GM19463 (cell line): ENCODE data around the gene RNF123.
"Not testable (repeated sequence)": the region's sequence is repeated elsewhere in the genome, so short reads cannot be mapped to it uniquely, and the experiment has no call there.

Experiments used
- ATAC-seq: cut with Tn5 transposase; IDR thresholded peaks from one replicate; pipeline ENCODE4 v1.9.1; 2021; ENCODE audit warnings: mild to moderate bottlenecking, moderate library complexity; ENCODE audit not compliant: unreplicated experiment

Gene RNF123

DNA sequence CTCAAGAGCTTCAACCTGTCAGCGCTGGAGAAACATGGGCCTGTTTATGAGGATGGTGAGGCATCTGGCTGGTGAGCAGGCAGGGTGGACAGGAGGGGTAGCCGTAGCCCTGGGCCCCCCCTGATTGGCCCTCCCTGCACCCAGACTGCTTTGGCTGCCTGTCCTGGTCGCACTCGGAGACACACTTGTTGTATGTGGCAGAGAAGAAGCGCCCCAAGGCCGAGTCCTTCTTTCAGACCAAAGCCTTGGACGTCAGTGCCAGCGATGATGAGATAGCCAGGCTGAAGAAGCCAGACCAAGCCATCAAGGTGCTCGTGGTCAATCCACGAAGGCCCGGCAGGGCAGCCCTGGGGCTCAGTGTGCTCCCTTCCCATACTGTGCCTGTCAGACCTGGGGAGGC is 13.4 kb upstream of the RNF123 start:
- ATAC-seq: no peak

DNA sequence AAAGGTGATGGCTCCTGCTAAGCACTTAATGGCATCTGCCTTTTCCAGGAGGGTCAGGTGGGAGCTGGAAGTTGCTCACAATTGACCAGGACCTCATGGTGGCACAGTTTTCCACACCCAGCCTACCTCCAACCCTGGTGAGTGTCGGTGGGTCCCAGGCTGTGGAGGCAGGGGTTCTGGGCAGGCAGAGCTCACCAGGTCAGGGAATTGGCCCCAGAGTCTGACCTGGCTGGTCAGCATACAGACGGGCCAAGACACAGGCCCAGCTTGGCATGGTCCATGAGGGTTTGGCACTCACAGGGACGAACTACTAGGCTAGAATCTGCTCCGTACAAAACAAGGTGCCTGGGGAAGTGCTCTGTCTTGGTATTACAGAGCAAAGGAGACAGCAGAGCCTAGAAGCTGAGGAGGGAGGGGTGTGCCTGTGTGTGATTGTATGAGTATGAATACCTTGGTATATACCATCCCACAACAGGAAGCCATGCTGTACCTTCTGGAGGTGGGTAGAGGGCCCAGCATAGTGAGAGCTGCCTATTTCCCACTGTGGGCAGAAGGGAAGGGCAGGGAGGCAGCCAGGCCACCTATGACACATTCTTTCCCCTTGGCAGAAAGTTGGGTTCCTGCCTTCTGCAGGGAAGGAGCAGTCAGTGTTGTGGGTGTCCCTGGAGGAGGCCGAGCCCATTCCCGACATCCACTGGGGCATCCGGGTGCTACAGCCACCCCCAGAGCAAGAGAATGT is 8.7 kb upstream of the RNF123 start:
- ATAC-seq: no peak

DNA sequence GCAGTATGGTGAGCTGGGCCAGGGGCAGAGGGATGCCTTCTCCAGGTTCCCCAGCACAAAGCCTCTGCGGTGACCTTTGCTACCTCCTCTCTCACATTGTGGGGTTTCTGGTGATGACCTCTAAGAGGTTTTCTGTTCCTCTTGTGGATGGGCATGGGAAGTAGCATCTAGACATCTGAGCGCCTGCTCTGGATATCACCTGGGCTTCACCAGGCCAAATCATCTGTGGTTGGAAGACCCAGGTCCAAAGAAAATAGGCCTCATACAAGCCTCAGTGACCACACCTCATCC is 8.2 kb upstream of the RNF123 start:
- no peak for ATAC-seq

DNA sequence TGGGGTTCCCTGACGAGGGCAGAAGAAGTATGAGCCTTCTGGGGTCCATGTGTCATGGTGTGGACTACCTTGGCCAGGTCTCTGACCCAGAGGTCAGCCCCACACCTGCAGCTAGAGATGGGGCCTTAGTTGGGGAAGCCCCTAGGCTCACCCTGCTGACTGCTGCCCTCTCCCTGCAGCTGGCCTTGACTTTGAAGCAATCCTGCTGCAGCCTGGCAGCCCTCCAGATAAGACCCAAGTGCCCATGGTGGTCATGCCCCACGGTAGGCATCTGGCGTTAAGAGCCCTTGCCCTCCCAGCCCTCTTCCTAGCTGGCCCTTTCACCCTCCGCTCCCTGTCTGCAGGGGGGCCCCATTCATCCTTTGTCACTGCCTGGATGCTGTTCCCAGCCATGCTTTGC is 7.8 kb upstream of the RNF123 start:
- ATAC-seq: no peak

DNA sequence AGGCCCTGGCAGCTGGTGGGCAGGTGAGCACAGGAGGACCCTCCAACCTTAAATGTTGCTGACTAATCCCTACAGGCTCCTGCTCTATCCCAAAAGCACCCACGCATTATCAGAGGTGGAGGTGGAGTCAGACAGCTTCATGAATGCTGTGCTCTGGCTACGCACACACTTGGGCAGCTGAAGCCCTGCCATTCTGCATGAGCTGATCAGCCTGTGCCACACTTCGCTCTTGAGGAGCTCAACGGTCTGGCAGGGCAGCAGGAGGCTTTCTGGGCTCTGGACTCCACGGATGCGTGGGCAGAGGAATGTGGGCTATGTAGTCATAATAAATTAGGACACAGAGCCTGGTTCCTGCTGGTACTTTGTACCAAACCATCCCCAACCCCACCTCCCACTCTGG is 6.2 kb upstream of the RNF123 start:
- ATAC-seq: no peak

DNA sequence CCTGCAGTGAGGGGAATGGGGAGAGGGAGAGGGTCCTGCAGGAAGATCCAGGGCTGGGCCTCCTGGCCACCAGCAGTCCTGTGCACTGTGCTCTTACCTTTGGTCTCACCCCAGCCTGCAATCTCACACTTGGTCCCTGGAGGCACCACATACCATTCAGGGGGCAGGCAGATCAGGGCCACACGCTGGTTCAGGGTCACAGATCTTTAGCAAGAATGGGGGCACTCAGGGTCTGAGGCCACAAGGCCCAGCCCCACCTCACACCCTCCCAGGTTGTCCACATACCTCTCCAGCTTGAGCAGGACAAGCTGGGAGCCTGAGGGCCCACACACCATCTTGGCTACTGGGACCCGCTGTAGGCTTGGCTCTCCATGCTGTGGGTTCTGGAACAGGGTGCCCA is 4.9 kb upstream of the RNF123 start:
- not testable (repeated sequence) for ATAC-seq

DNA sequence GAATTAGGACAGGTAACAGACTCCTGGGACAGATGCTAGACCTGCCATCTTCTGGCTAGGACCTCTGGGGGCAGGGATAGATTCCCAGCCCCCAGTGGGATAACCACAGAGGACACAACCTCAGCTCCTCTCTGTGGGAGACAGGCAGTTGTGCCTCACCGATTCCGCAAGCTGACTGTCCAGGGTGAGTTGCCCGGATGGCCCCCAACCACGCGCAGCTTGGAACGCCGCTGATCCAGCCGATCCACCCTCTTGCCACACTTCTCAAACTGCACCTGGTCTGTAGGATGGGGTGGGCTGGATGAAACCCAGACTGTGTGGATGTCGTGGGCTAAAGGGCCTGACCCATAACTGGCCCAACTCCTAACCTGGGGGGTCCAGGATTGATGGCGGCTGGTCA is 4.3 kb upstream of the RNF123 start:
- not testable (repeated sequence) for ATAC-seq

DNA sequence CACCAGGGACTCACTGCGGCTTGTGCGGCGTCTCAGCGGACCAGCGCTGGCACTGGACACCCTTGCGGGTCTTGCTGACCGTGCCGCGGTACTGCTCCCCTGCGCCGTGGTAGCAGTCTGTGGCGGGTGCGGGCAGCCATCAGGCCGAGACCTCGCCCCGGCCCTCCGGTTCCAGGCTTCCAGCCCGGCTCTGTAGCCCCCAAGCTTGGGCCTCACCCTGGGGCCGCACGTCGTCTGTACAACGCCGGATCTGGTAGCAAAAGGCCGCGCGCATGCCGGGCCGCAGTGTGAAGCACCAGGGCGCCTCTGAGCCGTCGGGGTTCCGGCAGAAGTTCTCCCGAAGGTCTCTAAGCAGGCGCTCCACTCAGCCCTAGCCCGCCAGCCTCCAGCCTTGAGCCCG is 3.5 kb upstream of the RNF123 start:
- ATAC-seq: not testable (repeated sequence)

DNA sequence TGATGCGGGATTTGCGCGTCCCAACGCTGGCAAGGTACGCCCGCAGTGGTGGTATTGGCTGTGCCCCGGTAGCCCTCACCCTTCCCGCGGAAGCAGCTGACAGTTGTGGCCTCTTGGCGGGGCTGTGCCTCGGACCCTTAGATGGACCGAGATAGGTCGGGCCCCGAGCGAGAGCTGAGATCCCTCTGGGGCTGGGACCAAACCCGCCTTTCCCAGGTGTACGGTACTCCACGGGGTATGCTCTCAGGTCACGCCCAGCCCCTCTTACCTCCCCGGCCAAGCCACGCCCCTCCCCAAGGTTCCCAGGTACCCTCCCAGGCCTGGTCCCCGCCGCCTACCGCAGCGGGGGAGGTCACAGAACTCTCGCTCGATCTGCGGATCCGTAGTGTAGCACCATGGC is 3.0 kb upstream of the RNF123 start:
- not testable (repeated sequence) for ATAC-seq

DNA sequence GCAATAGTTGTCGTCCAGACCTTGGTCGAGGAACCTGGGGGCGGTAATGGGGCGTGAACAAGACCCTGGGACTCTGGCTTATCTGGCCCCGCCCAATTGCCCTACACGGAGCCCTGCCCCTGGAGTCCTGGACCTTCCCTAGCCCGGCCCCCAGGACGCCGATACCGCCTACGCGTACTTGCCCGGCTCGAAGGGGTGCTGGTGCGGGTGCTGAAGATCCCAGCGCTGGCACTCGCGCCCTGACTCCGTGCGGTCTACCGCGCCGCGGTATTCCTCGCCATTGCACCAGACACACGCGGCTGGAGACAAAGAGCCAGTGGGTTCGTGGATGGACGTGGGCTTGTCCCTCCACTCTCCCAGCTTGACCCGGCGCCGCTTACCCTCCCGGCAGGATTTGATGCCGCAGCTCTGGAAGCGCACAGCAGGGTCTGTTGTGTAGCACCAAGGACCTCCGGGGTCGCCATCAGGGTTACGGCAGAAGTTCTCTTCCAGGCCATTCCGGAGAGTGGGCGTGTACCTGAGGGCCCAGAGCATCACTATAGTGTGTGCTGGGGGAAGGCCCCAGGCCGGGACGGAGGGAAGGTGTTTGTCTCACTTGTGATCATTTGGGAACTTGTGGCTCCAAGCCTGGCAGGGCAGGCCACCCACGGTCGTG is 2.5 kb upstream of the RNF123 start:
- ATAC-seq: not testable (repeated sequence)

DNA sequence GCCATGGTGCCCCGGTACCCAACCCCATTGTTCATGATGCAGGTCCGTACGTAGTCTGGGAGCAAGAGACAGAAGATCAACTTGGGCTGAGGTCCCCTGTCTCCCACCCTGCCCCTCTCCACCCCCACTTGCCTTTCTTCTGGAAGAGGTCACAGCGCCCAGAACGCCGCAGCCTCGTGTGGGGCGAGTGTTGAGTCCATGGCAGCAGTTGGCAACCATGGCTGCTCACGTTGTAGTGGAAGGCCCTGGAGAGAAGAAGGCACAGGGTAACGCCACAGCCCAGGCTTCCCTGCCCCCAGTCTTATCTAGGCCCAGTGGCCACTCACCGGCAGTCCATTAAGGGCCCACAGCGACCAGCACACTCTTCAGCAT is 1.9 kb upstream of the RNF123 start:
- not testable (repeated sequence) for ATAC-seq

DNA sequence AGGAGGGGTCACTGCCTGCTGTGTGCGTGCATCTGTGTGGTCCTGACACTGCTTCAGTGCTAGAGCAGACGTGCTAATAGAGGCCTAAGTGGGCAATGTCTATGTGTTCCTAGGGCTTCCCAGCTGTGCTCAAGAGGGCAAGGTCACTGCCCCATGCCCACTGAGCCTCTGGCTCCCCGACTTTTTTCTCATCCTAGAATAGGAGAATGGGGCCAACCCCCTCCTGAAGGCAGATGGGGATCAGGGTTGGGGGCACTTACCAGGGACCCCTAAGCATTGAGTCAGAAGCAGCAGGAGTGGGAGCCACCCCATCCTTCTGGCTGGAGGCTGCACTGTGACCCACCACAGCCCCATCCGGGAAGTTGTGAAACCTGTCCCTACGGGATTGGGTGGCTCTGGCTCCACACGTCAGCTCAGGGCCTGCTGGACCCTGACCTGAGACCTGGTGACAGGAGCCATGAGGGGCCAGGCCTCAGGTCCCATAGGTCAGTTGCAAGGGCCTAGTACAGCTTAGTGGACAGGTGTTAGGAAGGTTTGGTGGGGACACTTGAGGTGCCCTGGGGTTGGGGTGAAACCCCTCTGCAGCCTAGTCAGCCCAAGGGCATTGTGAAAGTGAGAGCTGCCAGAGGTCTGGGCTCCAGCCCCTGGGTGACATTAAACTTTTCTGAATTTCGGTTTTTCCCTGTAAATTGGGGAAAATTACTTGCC is 865 bp upstream of the RNF123 start:
- ATAC-seq: peak; percentile 11

DNA sequence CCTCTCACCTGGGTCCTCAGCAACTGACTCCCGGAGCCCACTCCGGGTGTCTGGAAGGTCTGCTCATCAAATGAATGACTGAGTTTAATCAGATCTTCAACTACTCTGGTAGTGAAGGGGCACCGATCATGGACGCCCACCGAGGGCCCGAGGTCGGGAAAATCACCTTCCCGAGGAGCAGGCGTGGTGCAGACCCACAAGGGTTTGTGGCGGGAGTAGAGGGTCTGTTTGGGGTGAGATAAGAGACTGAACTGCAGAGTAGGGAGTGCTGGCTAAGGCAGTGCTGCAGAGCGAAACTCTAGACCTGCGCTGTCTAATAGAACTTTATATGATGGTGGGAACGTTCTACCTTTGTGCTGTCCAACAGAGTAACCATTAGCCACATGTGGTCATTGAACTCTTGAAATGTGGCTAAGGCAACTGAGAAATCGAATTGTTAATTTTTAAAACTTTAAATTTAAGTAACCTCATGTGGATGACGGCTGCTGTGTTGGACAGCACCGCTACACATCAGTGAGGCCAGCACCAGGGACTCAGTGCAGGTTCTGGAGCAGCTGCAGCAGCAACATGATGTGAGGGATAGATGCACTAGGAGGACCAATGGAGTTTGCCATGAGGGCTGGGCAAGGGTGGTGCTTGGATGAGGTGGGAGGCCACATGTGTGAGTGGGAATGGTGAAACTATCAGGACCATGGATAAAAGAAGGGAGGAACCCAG is 709 bp downstream of the RNF123 start:
- not testable (repeated sequence) for ATAC-seq

DNA sequence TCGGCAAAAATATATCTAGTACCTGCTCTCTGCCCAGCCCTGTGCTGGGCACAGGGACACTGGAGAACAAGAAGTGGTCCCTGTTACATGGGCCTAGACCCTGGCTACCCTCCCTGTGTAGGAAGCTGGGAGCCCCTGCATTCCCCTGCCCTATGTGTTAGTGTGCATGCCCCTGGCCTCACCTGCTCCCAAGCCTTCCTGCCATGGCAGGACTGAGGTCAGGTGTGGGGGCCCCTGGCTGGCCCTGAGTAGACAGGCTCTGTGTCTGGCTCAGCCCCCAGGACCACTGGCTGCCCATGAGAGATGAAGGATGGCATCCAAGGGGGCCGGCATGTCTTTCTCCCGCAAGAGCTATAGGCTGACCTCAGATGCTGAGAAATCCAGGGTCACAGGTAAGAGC is 1.5 kb downstream of the RNF123 start:
- ATAC-seq: not testable (repeated sequence)

DNA sequence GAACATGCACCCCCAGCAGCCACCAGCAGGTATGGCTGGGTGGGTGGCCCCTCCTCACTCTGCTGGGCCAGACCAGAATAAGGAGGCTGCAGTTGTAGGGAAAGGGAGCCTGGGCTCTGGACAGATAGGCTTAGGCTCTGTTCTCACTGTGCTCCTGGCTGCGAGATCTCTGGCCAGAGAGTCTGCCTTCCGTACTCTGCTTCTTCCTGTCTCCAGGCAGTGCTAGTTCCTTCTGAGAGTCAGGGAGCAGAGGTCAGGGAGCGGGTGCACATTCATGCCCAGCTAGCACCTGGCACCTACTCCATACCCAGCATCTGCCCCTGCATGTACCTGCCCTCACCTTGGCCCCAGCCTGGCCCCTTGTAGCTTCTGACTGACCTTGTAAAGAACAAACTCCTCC is 2.1 kb downstream of the RNF123 start:
- ATAC-seq: not testable (repeated sequence)

DNA sequence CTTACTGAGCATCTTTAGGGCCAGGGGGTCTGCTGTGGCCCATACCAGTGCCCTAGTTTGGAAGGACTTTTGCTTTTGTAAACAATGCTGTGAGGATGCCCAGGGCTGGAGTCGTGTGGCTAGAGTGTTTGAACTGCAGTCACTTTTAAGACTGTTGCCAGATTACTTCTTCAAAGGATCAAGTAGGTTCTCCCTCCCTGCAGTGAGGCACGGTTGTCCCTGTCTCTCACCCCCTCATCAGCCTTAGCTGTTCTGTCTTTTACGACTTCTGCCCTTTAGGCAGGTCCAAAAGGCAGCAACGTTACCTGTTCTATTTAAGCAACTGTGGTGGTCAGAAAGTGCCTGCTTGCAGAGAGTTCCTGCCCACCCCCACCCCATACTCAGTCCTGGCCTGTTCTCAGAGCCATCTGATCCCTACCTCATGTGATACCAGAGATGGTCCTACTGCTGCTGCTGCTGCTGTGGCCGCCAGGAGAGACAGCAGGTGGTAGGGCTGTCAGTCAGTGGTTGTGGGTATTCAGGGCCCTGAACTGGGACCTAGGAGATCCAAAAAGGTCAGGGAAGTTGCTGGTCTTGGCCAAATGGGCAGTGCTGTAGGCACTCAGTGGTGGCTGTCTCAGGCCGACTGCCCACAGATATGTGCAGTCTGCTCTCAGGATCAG is 5.2 kb downstream of the RNF123 start:
- not testable (repeated sequence) for ATAC-seq

DNA sequence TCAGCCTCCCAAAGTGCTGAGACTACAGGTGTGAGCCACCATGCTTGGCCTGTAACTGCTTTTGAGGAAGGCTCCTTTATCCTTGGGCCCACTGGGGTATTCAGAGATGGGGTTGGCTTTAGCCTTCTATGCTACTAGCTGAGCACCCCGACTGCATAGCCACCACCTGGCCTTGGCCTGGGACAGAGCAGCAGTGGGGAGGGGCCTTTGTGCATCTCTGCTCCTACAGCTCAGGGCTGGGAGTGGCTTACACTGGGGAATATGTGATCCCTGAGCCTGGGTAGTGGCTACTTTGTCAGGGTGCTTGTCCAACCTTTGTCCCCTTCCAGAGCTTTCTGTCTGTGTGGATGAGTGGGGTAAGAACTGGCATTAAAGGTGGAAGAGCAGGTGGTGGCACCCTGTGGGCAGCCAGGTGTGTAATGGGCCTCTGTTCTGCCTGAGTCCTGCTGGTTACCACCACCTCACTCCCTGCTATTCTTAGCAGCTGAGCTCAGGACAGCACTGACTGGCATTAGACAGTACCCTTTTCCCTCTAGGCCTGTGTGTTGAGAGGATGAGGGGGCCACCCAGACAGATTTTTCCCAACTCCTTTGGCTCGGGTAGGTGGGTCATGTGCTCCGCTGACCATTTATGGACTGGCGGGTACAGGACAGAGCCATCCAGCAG is 6.1 kb downstream of the RNF123 start:
- ATAC-seq: not testable (repeated sequence)

DNA sequence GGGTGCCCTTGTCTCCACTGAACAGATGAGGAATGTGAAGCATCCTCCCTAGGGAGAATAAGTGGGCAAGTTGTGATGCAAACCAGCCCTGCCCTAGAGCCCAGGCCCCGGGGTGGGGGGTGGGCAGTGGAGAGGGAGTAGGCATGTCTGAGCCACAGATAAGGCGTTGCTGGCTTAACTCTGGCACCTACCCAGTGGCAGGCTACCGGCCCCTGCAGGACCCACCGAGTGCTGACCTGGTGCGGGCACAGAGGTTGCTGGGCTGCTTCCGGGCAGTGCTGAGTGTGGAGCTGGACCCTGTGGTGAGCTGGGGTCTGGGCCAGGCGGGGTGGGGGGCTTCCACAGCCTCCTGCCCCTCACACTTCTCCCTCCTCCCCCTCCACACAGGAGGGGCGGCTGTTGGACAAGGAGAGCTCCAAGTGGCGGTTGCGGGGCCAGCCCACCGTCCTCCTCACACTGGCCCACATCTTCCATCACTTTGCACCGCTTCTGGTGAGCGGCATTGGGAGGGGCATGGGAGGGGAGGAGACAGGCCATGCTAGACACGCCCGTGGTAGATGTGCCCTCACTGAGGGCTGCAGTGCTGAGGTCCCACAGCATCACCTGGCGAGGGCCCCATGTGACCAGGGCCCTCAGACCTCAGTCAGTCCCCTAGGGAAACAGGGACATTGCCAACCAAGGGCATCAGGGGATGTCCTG is 10.1 kb downstream of the RNF123 start:
- ATAC-seq: no peak

DNA sequence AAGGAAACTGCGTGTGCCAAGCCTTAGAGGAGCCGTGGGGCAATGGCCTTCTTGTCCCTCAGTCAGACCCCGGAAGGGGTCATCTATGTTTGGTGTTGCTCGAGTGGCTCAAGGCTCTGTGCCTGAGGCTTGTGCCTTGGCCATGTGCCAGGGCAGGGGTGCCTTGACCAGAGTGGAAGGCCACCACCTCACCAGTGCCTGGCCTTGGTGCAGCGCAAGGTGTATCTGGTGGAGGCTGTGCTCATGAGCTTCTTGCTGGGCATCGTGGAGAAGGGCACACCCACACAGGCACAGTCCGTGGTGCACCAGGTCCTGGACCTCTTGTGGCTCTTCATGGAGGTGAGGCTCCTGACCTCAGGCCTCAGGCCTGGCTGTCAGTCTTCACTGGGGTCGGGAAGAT is 10.7 kb downstream of the RNF123 start:
- no peak for ATAC-seq
